HepG2 (cell line): ENCODE results near the gene CDK15. TPM values are rescaled to one million over a fixed set of nuclear protein-coding genes. Genes with fewer than 3 reads are reported as not detected.

Experiments
- ATF7 ChIP-seq, 2 experiments: fragments of 450-650 bp in 1 of 2; sonication (generic) in 1 of 2; formaldehyde crosslinking in 1 of 2; IDR thresholded peaks; 2 replicates each; pipeline versions ENCODE4 v1.4.0 to v1.6.1; 2016 to 2020; ENCODE audit warnings: antibody characterized with exemption in 1 of 2, mild to moderate bottlenecking in 1 of 2, missing genetic modification reagents in 1 of 2
- BRD4 ChIP-seq: sonication (generic); formaldehyde crosslinking; IDR thresholded peaks from 2 replicates; pipeline ENCODE4 v1.4.0; 2020; ENCODE audit warnings: missing genetic modification reagents
- HOXA3 ChIP-seq: sonication (generic); formaldehyde crosslinking; IDR thresholded peaks from 2 replicates; pipeline ENCODE4 v1.5.0; 2020; ENCODE audit warnings: missing genetic modification reagents
- KDM5B ChIP-seq: sonication (generic); formaldehyde crosslinking; IDR thresholded peaks from 2 replicates; pipeline ENCODE4 v1.4.0; 2020; ENCODE audit warnings: missing genetic modification reagents, mild to moderate bottlenecking, borderline replicate concordance
- MXI1 ChIP-seq: IDR thresholded peaks from 3 replicates; pipeline ENCODE4 v1.6.1; 2012; ENCODE audit warnings: low read depth, low read length, inconsistent platforms, borderline replicate concordance
- ZBTB20 ChIP-seq: sonication (generic); formaldehyde crosslinking; IDR thresholded peaks from 2 replicates; pipeline ENCODE4 v1.8.1; 2023; ENCODE audit warnings: missing genetic modification reagents, low read depth, mild to moderate bottlenecking, borderline replicate concordance
- ZNF572 ChIP-seq: sonication (generic); formaldehyde crosslinking; IDR thresholded peaks from 2 replicates; pipeline ENCODE4 v1.5.1; 2020; ENCODE audit warnings: mild to moderate bottlenecking, missing genetic modification reagents
- polyA plus RNA-seq, 8 experiments: library from polyadenylated mRNA; depleted of rRNA in 3 of 8; stranded (reverse) in 7 of 8; unstranded in 1 of 8; fragments of >200 nt; fragmentation: Illumina TruSeq in 4 of 8; extraction: Trizol in 4 of 8; gene quantifications; 2 replicates each; pipeline versions ENCODE4 v1.2.1 to v1.2.3, GENCODE V29; 2011 to 2016; ENCODE audit warnings: low read depth in 4 of 8, missing spikeins in 1 of 8, mixed read lengths in 1 of 8; ENCODE audit not compliant: insufficient read depth in 1 of 8
- total RNA-seq, 5 experiments: library from RNA; depleted of rRNA; stranded (reverse); fragments of >200 nt; fragmentation: Illumina TruSeq; extraction: Trizol; gene quantifications; 2 replicates each; pipeline ENCODE4 v1.2.3, GENCODE V29; 2016; ENCODE audit warnings: low read depth in 1 of 5
- TF ChIP-seq, protein P1 (sequence below): IDR thresholded peaks from 2 replicates; pipeline ENCODE4 v1.6.1; 2012; ENCODE audit warnings: low read length, improper control_type of control experiment
- TF ChIP-seq, protein P2 (sequence below): sonication (generic); formaldehyde crosslinking; IDR thresholded peaks from 2 replicates; pipeline ENCODE4 v1.4.0; 2020; ENCODE audit warnings: mild to moderate bottlenecking, missing genetic modification reagents
- TF ChIP-seq, protein P3 (sequence below): IDR thresholded peaks from 2 replicates; pipeline ENCODE4 v1.6.1; 2016; ENCODE audit warnings: low read depth, missing genetic modification reagents, missing compliant biosample characterization
- TF ChIP-seq, protein P4 (sequence below): sonication (generic); formaldehyde crosslinking; IDR thresholded peaks from 2 replicates; pipeline ENCODE4 v1.5.0; 2020; ENCODE audit warnings: mild to moderate bottlenecking, low read depth, missing genetic modification reagents, borderline replicate concordance

CDK15 gene
- total and polyA plus RNA-seq, 2 of the 13 experiments (the other 11 are each of a cell fraction or from before 2014, with no cell fraction given), result not detected

DNA sequence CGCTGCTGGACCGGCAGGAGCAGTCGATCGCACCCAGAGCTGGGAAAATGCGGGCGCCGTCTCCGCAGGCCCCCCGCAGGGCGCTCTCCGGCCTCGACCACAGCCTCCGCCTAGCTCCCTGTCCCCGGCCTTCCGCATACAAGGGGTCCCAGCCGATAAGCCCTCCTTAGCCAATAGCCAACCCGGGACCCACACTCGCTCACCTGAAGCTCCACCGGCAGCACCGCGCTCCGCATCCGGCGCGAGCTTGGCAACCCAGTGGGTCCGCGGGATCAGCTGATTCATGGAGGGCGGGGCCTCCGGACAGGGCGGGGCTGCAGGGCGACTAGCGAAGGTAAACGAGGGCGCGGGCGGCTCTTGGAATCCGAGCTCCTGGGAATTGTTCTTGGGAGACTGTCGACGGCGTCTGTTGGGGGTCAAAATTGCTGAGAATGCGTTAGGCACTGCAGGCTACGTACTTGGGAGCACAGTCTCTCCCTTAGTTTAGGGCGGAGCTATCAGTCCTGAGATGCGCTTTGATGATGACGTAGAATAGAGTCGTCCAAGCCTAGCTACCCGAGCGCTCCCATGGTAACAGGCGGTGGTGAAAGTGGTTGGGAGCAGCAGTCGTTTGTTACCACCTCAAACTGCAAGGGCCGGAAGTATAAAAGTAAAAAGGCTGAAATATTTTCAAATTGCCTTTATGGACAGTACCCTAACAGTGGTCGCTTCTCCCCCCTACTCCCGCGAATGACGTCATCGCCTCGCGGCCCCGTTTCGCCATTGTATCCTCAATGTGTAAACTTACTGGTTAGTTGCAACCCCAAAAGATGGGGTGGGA, 25.5 kb upstream of the CDK15 start, which contains the start of gene ALS2 (continued):
- TF ChIP-seq, protein P1, sequence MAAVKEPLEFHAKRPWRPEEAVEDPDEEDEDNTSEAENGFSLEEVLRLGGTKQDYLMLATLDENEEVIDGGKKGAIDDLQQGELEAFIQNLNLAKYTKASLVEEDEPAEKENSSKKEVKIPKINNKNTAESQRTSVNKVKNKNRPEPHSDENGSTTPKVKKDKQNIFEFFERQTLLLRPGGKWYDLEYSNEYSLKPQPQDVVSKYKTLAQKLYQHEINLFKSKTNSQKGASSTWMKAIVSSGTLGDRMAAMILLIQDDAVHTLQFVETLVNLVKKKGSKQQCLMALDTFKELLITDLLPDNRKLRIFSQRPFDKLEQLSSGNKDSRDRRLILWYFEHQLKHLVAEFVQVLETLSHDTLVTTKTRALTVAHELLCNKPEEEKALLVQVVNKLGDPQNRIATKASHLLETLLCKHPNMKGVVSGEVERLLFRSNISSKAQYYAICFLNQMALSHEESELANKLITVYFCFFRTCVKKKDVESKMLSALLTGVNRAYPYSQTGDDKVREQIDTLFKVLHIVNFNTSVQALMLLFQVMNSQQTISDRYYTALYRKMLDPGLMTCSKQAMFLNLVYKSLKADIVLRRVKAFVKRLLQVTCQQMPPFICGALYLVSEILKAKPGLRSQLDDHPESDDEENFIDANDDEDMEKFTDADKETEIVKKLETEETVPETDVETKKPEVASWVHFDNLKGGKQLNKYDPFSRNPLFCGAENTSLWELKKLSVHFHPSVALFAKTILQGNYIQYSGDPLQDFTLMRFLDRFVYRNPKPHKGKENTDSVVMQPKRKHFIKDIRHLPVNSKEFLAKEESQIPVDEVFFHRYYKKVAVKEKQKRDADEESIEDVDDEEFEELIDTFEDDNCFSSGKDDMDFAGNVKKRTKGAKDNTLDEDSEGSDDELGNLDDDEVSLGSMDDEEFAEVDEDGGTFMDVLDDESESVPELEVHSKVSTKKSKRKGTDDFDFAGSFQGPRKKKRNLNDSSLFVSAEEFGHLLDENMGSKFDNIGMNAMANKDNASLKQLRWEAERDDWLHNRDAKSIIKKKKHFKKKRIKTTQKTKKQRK, result no peak
- peak; percentile 96 for TF ChIP-seq HOXA3 (CRISPR knock-in tag)
- TF ChIP-seq, protein P2, sequence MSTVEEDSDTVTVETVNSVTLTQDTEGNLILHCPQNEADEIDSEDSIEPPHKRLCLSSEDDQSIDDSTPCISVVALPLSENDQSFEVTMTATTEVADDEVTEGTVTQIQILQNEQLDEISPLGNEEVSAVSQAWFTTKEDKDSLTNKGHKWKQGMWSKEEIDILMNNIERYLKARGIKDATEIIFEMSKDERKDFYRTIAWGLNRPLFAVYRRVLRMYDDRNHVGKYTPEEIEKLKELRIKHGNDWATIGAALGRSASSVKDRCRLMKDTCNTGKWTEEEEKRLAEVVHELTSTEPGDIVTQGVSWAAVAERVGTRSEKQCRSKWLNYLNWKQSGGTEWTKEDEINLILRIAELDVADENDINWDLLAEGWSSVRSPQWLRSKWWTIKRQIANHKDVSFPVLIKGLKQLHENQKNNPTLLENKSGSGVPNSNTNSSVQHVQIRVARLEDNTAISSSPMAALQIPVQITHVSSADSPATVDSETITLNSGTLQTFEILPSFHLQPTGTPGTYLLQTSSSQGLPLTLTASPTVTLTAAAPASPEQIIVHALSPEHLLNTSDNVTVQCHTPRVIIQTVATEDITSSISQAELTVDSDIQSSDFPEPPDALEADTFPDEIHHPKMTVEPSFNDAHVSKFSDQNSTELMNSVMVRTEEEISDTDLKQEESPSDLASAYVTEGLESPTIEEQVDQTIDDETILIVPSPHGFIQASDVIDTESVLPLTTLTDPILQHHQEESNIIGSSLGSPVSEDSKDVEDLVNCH, result 0 out of 2 replicates have a peak, but pooled peaks have one; percentile 37
- TF ChIP-seq ZBTB20 (CRISPR knock-in tag), result peak; percentile 81; the same call in 1 of the 2 replicates
- TF ChIP-seq ATF7 (IDR thresholded peaks at IDR 0.05), result peak; percentile 100
- TF ChIP-seq ATF7 (CRISPR knock-in tag; IDR thresholded peaks at IDR 0.05), result peak; percentile 96
- TF ChIP-seq, protein P3, sequence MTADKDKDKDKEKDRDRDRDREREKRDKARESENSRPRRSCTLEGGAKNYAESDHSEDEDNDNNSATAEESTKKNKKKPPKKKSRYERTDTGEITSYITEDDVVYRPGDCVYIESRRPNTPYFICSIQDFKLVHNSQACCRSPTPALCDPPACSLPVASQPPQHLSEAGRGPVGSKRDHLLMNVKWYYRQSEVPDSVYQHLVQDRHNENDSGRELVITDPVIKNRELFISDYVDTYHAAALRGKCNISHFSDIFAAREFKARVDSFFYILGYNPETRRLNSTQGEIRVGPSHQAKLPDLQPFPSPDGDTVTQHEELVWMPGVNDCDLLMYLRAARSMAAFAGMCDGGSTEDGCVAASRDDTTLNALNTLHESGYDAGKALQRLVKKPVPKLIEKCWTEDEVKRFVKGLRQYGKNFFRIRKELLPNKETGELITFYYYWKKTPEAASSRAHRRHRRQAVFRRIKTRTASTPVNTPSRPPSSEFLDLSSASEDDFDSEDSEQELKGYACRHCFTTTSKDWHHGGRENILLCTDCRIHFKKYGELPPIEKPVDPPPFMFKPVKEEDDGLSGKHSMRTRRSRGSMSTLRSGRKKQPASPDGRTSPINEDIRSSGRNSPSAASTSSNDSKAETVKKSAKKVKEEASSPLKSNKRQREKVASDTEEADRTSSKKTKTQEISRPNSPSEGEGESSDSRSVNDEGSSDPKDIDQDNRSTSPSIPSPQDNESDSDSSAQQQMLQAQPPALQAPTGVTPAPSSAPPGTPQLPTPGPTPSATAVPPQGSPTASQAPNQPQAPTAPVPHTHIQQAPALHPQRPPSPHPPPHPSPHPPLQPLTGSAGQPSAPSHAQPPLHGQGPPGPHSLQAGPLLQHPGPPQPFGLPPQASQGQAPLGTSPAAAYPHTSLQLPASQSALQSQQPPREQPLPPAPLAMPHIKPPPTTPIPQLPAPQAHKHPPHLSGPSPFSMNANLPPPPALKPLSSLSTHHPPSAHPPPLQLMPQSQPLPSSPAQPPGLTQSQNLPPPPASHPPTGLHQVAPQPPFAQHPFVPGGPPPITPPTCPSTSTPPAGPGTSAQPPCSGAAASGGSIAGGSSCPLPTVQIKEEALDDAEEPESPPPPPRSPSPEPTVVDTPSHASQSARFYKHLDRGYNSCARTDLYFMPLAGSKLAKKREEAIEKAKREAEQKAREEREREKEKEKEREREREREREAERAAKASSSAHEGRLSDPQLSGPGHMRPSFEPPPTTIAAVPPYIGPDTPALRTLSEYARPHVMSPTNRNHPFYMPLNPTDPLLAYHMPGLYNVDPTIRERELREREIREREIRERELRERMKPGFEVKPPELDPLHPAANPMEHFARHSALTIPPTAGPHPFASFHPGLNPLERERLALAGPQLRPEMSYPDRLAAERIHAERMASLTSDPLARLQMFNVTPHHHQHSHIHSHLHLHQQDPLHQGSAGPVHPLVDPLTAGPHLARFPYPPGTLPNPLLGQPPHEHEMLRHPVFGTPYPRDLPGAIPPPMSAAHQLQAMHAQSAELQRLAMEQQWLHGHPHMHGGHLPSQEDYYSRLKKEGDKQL, result no peak
- peak; percentile 78; the same call in 1 of the 3 replicates for TF ChIP-seq MXI1
- TF ChIP-seq BRD4 (CRISPR knock-in tag), result peak; percentile 84; the same call in 1 of the 2 replicates
- peak; percentile 80; the same call in 1 of the 2 replicates for TF ChIP-seq KDM5B
- TF ChIP-seq, protein P4, sequence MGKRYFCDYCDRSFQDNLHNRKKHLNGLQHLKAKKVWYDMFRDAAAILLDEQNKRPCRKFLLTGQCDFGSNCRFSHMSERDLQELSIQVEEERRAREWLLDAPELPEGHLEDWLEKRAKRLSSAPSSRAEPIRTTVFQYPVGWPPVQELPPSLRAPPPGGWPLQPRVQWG (CRISPR knock-in tag), result no peak
- TF ChIP-seq ZNF572 (CRISPR knock-in tag), result no peak; the same call in 1 of the 2 replicates
